ENCODE data around the gene CACNA1B.

DNA sequence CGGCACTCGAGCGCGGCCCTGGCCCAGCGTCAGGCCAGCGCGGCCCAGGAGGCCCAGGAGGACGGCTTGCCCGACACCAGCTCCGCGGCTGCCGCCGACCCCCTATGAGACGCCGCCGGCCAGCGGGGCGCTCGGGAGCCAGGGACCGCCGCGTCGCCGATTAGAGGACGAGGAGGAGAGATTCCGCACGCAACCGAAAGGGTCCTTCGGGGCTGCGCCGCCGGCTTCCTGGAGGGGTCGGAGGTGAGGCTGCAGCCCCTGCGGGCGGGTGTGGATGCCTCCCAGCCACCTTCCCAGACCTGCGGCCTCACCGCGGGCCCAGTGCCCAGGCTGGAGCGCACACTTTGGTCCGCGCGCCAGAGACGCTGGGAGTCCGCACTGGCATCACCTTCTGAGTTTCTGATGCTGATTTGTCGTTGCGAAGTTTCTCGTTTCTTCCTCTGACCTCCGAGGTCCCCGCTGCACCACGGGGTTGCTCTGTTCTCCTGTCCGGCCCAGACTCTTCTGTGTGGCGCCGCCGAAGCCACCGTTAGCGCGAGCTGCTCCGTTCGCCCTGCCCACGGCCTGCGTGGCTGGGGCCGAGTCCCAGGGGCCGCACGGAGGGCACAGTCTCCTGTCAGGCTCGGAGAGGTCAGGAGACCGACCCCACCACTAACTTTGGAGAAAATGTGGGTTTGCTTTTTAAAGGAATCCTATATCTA is 42.6 kb upstream of the CACNA1B start:
- TF ChIP-seq, protein P1, sequence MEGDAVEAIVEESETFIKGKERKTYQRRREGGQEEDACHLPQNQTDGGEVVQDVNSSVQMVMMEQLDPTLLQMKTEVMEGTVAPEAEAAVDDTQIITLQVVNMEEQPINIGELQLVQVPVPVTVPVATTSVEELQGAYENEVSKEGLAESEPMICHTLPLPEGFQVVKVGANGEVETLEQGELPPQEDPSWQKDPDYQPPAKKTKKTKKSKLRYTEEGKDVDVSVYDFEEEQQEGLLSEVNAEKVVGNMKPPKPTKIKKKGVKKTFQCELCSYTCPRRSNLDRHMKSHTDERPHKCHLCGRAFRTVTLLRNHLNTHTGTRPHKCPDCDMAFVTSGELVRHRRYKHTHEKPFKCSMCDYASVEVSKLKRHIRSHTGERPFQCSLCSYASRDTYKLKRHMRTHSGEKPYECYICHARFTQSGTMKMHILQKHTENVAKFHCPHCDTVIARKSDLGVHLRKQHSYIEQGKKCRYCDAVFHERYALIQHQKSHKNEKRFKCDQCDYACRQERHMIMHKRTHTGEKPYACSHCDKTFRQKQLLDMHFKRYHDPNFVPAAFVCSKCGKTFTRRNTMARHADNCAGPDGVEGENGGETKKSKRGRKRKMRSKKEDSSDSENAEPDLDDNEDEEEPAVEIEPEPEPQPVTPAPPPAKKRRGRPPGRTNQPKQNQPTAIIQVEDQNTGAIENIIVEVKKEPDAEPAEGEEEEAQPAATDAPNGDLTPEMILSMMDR (IDR thresholded peaks at IDR 0.05), result no peak
- TF ChIP-seq ZFX (IDR thresholded peaks at IDR 0.05; ENCODE audit: borderline replicate concordance), result no peak
